Neural cell (in vitro differentiated cells): ENCODE results near the gene DIS3L2.

ENCODE experiments used
- CTCF ChIP-seq: fragments of 450-650 bp; IDR thresholded peaks from 2 replicates; pipeline ENCODE4 v1.5.1; 2014; ENCODE audit warnings: antibody characterized with exemption, mild to moderate bottlenecking, moderate library complexity; ENCODE audit not compliant: poor library complexity, severe bottlenecking
- EZH2 ChIP-seq: fragments of 200-600, 300-800 bp; shearing (Covaris generic), sonication (generic); IDR thresholded peaks from 2 replicates; pipeline ENCODE4 v1.6.1; 2014; ENCODE audit warnings: antibody characterized with exemption, low read length, borderline replicate concordance, mild to moderate bottlenecking; ENCODE audit not compliant: insufficient read depth, poor library complexity, severe bottlenecking
- POLR2AphosphoS5 ChIP-seq: IDR thresholded peaks from 2 replicates; pipeline ENCODE4 v1.6.1; 2012
- REST ChIP-seq: IDR thresholded peaks from 2 replicates; pipeline ENCODE4 v1.6.1; 2012; ENCODE audit warnings: borderline replicate concordance
- SMC3 ChIP-seq: fragments of 450-650 bp; conservative IDR thresholded peaks from 2 replicates; pipeline ENCODE4 v1.6.1; 2014; ENCODE audit warnings: antibody characterized with exemption, mild to moderate bottlenecking, moderate library complexity; ENCODE audit not compliant: poor library complexity

GRCh38 chr2:231940795-231941194, 20.7 kb upstream of the DIS3L2 start:
- TF ChIP-seq POLR2AphosphoS5 (no peak), EZH2 (no peak), CTCF (no peak), SMC3 (no peak), REST (no peak)
